Type B pancreatic cell (in vitro differentiated cells): ENCODE measurements around the gene FRY. TPM values are rescaled to one million over a fixed set of nuclear protein-coding genes. Genes with fewer than 3 reads are reported as not detected.

ENCODE experiments used
- DNase-seq: peaks from one replicate; pipeline ENCODE4 v3.0.0; 2021; ENCODE audit warnings: mixed read lengths; ENCODE audit not compliant: unreplicated experiment; ENCODE audit errors: extremely low spot score
- H3K27ac Mint-ChIP-seq: 2 replicates; pipeline ENCODE4 v1.8.0; 2021; ENCODE audit warnings: mild to moderate bottlenecking, mixed read lengths
- H3K27me3 Mint-ChIP-seq: 2 replicates; pipeline ENCODE4 v1.8.0; 2021; ENCODE audit warnings: mixed read lengths
- H3K36me3 Mint-ChIP-seq: 2 replicates; pipeline ENCODE4 v1.8.0; 2021; ENCODE audit warnings: mixed read lengths
- H3K4me1 Mint-ChIP-seq: one replicate; pipeline ENCODE4 v1.8.0; 2021; ENCODE audit warnings: mixed read lengths; ENCODE audit not compliant: unreplicated experiment
- H3K4me3 Mint-ChIP-seq: 2 replicates; pipeline ENCODE4 v1.8.0; 2021; ENCODE audit warnings: mild to moderate bottlenecking, mixed read lengths
- H3K9me3 Mint-ChIP-seq: 2 replicates; pipeline ENCODE4 v1.8.0; 2021; ENCODE audit warnings: mixed read lengths
- CTCF ChIP-seq: fragments of 200-600 bp; sonication (generic); conservative IDR thresholded peaks from 2 replicates; pipeline ENCODE4 v1.5.0; 2021; ENCODE audit warnings: antibody characterized with exemption, mild to moderate bottlenecking
- total RNA-seq: library from RNA; stranded (reverse); gene quantifications from 2 replicates; pipeline ENCODE4 v1.2.1, GENCODE V29; 2021; ENCODE audit warnings: low replicate concordance

FRY gene
- total RNA-seq, 1 donor from 2014 or later = 13.4 TPM

GRCh38 chr13:32205431-32206096 lies 174.0 kb downstream of the FRY start:
- Mint-ChIP-seq H3K9me3 (peaks cover 5% of the 10 kb centered on the region), H3K4me1 (peaks cover 15% of the 10 kb centered on the region), H3K27ac (peak overlapping the region; percentile 1), H3K36me3 (peaks cover 5% of the 10 kb centered on the region), H3K27me3 (no peaks in the 10 kb centered on the region), H3K4me3 (no peak overlapping the region)
- DNase-seq = no peak
- TF ChIP-seq CTCF = no peak

- Mint-ChIP-seq H3K4me1 (peaks cover 15% of the 10 kb centered on the region), H3K4me3 (no peak overlapping the region), H3K27ac (no peak overlapping the region), H3K36me3 (peaks cover 7% of the 10 kb centered on the region), H3K27me3 (no peaks in the 10 kb centered on the region), H3K9me3 (no peaks in the 10 kb centered on the region)
- no peak for TF ChIP-seq CTCF
- DNase-seq = no peak
These were observed 174.6 kb downstream of the FRY start for GRCh38 chr13:32206097-32206740.

GRCh38 chr13:32208860-32209259 lies 177.3 kb downstream of the FRY start:
- DNase-seq = no peak
- no peak overlapping the region for H3K27ac Mint-ChIP-seq
- H3K36me3 Mint-ChIP-seq = peaks cover 12% of the 10 kb centered on the region
- H3K4me3 Mint-ChIP-seq = no peak overlapping the region
- H3K9me3 Mint-ChIP-seq = no peaks in the 10 kb centered on the region
- no peak for TF ChIP-seq CTCF
- H3K4me1 Mint-ChIP-seq = peaks cover 15% of the 10 kb centered on the region
- peaks cover 3% of the 10 kb centered on the region for H3K27me3 Mint-ChIP-seq

GRCh38 chr13:32209652-32210051 lies 178.1 kb downstream of the FRY start:
- Mint-ChIP-seq H3K36me3 (peaks cover 12% of the 10 kb centered on the region), H3K4me3 (no peak overlapping the region), H3K4me1 (peaks cover 15% of the 10 kb centered on the region), H3K27ac (no peak overlapping the region), H3K27me3 (peaks cover 3% of the 10 kb centered on the region), H3K9me3 (no peaks in the 10 kb centered on the region)
- no peak for TF ChIP-seq CTCF
- no peak for DNase-seq

- no peak for TF ChIP-seq CTCF
- H3K9me3 Mint-ChIP-seq = no peaks in the 10 kb centered on the region
- H3K27ac Mint-ChIP-seq = no peak overlapping the region
- H3K4me1 Mint-ChIP-seq = peaks cover 15% of the 10 kb centered on the region
- H3K4me3 Mint-ChIP-seq = no peak overlapping the region
- H3K36me3 Mint-ChIP-seq = peaks cover 12% of the 10 kb centered on the region
- DNase-seq = no peak
- H3K27me3 Mint-ChIP-seq = peaks cover 3% of the 10 kb centered on the region
These were observed 178.5 kb downstream of the FRY start for GRCh38 chr13:32210101-32210500.
